Measurements from ENCODE around the gene ATG7.

The ATG7 gene

GRCh38 chr3:11465744-11466616 lies 193.8 kb downstream of the ATG7 start:
- Histone ChIP-seq H3K9ac (ENCODE audit: low read depth in 1 of 2, low read length in 2 of 2) (no peak overlapping the region), H3K4me3 (ENCODE audit: low read length in 2 of 2) (no peak overlapping the region), H3K27ac (ENCODE audit: low read depth in 2 of 2, low read length in 2 of 2) (peak overlapping the region; percentile 38 to 57)

GRCh38 chr3:11467875-11468274 lies 195.7 kb downstream of the ATG7 start:
- no peak overlapping the region for H3K27ac ChIP-seq (ENCODE audit: low read depth in 2 of 2, low read length in 2 of 2)
- H3K9me3 ChIP-seq (ENCODE audit: control insufficient read depth in 2 of 2, low read length in 2 of 2) = no peaks in the 10 kb centered on the region
- no peaks in the 10 kb centered on the region for H3K4me1 ChIP-seq (ENCODE audit: control insufficient read depth in 2 of 2, insufficient read depth in 2 of 2, low read length in 2 of 2)
- peaks cover 3 to 9% of the 10 kb centered on the region in 2 donors for H3K36me3 ChIP-seq (ENCODE audit: control insufficient read depth in 2 of 2, insufficient read depth in 2 of 2, low read length in 2 of 2)
- H3K4me3 ChIP-seq (ENCODE audit: low read length in 2 of 2) = no peak overlapping the region
- no peaks in the 10 kb centered on the region for H3K27me3 ChIP-seq (ENCODE audit: control insufficient read depth in 2 of 2, insufficient read depth in 2 of 2, low read length in 2 of 2)
- H3K9ac ChIP-seq (ENCODE audit: low read depth in 1 of 2, low read length in 2 of 2) = no peak overlapping the region

More at GRCh38 chr3:11465744-11466616, 193.8 kb downstream of the ATG7 start:
- no peaks in the 10 kb centered on the region for H3K4me1 ChIP-seq (ENCODE audit: control insufficient read depth in 2 of 2, insufficient read depth in 2 of 2, low read length in 2 of 2)
- peaks cover 3 to 9% of the 10 kb centered on the region in 2 donors for H3K36me3 ChIP-seq (ENCODE audit: control insufficient read depth in 2 of 2, insufficient read depth in 2 of 2, low read length in 2 of 2)
- no peaks in the 10 kb centered on the region for H3K27me3 ChIP-seq (ENCODE audit: control insufficient read depth in 2 of 2, insufficient read depth in 2 of 2, low read length in 2 of 2)
- no peaks in the 10 kb centered on the region for H3K9me3 ChIP-seq (ENCODE audit: control insufficient read depth in 2 of 2, low read length in 2 of 2)

GRCh38 chr3:11470031-11470853 lies 198.0 kb downstream of the ATG7 start:
- Histone ChIP-seq H3K36me3 (ENCODE audit: control insufficient read depth in 2 of 2, insufficient read depth in 2 of 2, low read length in 2 of 2) (peaks cover 3 to 9% of the 10 kb centered on the region in 2 donors), H3K27me3 (ENCODE audit: control insufficient read depth in 2 of 2, insufficient read depth in 2 of 2, low read length in 2 of 2) (no peaks in the 10 kb centered on the region), H3K4me1 (ENCODE audit: control insufficient read depth in 2 of 2, insufficient read depth in 2 of 2, low read length in 2 of 2) (no peaks in the 10 kb centered on the region), H3K9ac (ENCODE audit: low read depth in 1 of 2, low read length in 2 of 2) (no peak overlapping the region), H3K9me3 (ENCODE audit: control insufficient read depth in 2 of 2, low read length in 2 of 2) (no peaks in the 10 kb centered on the region), H3K4me3 (ENCODE audit: low read length in 2 of 2) (no peak overlapping the region), H3K27ac (ENCODE audit: low read depth in 2 of 2, low read length in 2 of 2) (no peak overlapping the region)

- no peaks in the 10 kb centered on the region for H3K27me3 ChIP-seq (ENCODE audit: control insufficient read depth in 2 of 2, insufficient read depth in 2 of 2, low read length in 2 of 2)
- H3K4me1 ChIP-seq (ENCODE audit: control insufficient read depth in 2 of 2, insufficient read depth in 2 of 2, low read length in 2 of 2) = peaks cover 5 to 9% of the 10 kb centered on the region in 2 donors
- no peaks in the 10 kb centered on the region for H3K36me3 ChIP-seq (ENCODE audit: control insufficient read depth in 2 of 2, insufficient read depth in 2 of 2, low read length in 2 of 2)
- H3K9ac ChIP-seq (ENCODE audit: low read depth in 1 of 2, low read length in 2 of 2) = no peak overlapping the region
- no peaks in the 10 kb centered on the region for H3K9me3 ChIP-seq (ENCODE audit: control insufficient read depth in 2 of 2, low read length in 2 of 2)
- H3K4me3 ChIP-seq (ENCODE audit: low read length in 2 of 2) = no peak overlapping the region
- H3K27ac ChIP-seq (ENCODE audit: low read depth in 2 of 2, low read length in 2 of 2) = no peak overlapping the region
Observed at GRCh38 chr3:11475324-11475723, 203.1 kb downstream of the ATG7 start.

GRCh38 chr3:11476735-11477144 lies 204.5 kb downstream of the ATG7 start:
- H3K36me3 ChIP-seq (ENCODE audit: control insufficient read depth in 2 of 2, insufficient read depth in 2 of 2, low read length in 2 of 2) = no peaks in the 10 kb centered on the region
- H3K4me1 ChIP-seq (ENCODE audit: control insufficient read depth in 2 of 2, insufficient read depth in 2 of 2, low read length in 2 of 2) = peaks cover 8 to 12% of the 10 kb centered on the region in 2 donors
- no peak overlapping the region for H3K4me3 ChIP-seq (ENCODE audit: low read length in 2 of 2)
- no peaks in the 10 kb centered on the region for H3K27me3 ChIP-seq (ENCODE audit: control insufficient read depth in 2 of 2, insufficient read depth in 2 of 2, low read length in 2 of 2)
- H3K9ac ChIP-seq (ENCODE audit: low read depth in 1 of 2, low read length in 2 of 2) = no peak overlapping the region
- H3K27ac ChIP-seq (ENCODE audit: low read depth in 2 of 2, low read length in 2 of 2) = no peak overlapping the region
- H3K9me3 ChIP-seq (ENCODE audit: control insufficient read depth in 2 of 2, low read length in 2 of 2) = no peaks in the 10 kb centered on the region

GRCh38 chr3:11477407-11477911 lies 205.3 kb downstream of the ATG7 start:
- Histone ChIP-seq H3K4me1 (ENCODE audit: control insufficient read depth in 2 of 2, insufficient read depth in 2 of 2, low read length in 2 of 2) (peaks cover 11 to 14% of the 10 kb centered on the region in 2 donors), H3K36me3 (ENCODE audit: control insufficient read depth in 2 of 2, insufficient read depth in 2 of 2, low read length in 2 of 2) (no peaks in the 10 kb centered on the region), H3K27me3 (ENCODE audit: control insufficient read depth in 2 of 2, insufficient read depth in 2 of 2, low read length in 2 of 2) (no peaks in the 10 kb centered on the region), H3K4me3 (ENCODE audit: low read length in 2 of 2) (no peak overlapping the region), H3K9ac (ENCODE audit: low read depth in 1 of 2, low read length in 2 of 2) (no peak overlapping the region), H3K27ac (ENCODE audit: low read depth in 2 of 2, low read length in 2 of 2) (peak overlapping the region; percentile 38 to 45), H3K9me3 (ENCODE audit: control insufficient read depth in 2 of 2, low read length in 2 of 2) (no peaks in the 10 kb centered on the region)

GRCh38 chr3:11478167-11478566 lies 206.0 kb downstream of the ATG7 start:
- no peak overlapping the region for H3K9ac ChIP-seq (ENCODE audit: low read depth in 1 of 2, low read length in 2 of 2)
- H3K9me3 ChIP-seq (ENCODE audit: control insufficient read depth in 2 of 2, low read length in 2 of 2) = no peaks in the 10 kb centered on the region
- peak overlapping the region in 1 of 2 donors; percentile 45 for H3K27ac ChIP-seq (ENCODE audit: low read depth in 2 of 2, low read length in 2 of 2)
- no peaks in the 10 kb centered on the region for H3K36me3 ChIP-seq (ENCODE audit: control insufficient read depth in 2 of 2, insufficient read depth in 2 of 2, low read length in 2 of 2)
- H3K4me1 ChIP-seq (ENCODE audit: control insufficient read depth in 2 of 2, insufficient read depth in 2 of 2, low read length in 2 of 2) = peaks cover 11 to 14% of the 10 kb centered on the region in 2 donors
- no peaks in the 10 kb centered on the region for H3K27me3 ChIP-seq (ENCODE audit: control insufficient read depth in 2 of 2, insufficient read depth in 2 of 2, low read length in 2 of 2)
- H3K4me3 ChIP-seq (ENCODE audit: low read length in 2 of 2) = no peak overlapping the region

- Histone ChIP-seq H3K4me1 (ENCODE audit: control insufficient read depth in 2 of 2, insufficient read depth in 2 of 2, low read length in 2 of 2) (peaks cover 11 to 14% of the 10 kb centered on the region in 2 donors), H3K4me3 (ENCODE audit: low read length in 2 of 2) (no peak overlapping the region), H3K9ac (ENCODE audit: low read depth in 1 of 2, low read length in 2 of 2) (no peak overlapping the region), H3K36me3 (ENCODE audit: control insufficient read depth in 2 of 2, insufficient read depth in 2 of 2, low read length in 2 of 2) (no peaks in the 10 kb centered on the region), H3K27me3 (ENCODE audit: control insufficient read depth in 2 of 2, insufficient read depth in 2 of 2, low read length in 2 of 2) (no peaks in the 10 kb centered on the region), H3K27ac (ENCODE audit: low read depth in 2 of 2, low read length in 2 of 2) (no peak overlapping the region), H3K9me3 (ENCODE audit: control insufficient read depth in 2 of 2, low read length in 2 of 2) (no peaks in the 10 kb centered on the region)
Observed at GRCh38 chr3:11479221-11479620, 207.0 kb downstream of the ATG7 start.

- Histone ChIP-seq H3K9me3 (ENCODE audit: control insufficient read depth in 2 of 2, low read length in 2 of 2) (no peaks in the 10 kb centered on the region), H3K27me3 (ENCODE audit: control insufficient read depth in 2 of 2, insufficient read depth in 2 of 2, low read length in 2 of 2) (no peaks in the 10 kb centered on the region), H3K4me1 (ENCODE audit: control insufficient read depth in 2 of 2, insufficient read depth in 2 of 2, low read length in 2 of 2) (peaks cover 11 to 14% of the 10 kb centered on the region in 2 donors), H3K27ac (ENCODE audit: low read depth in 2 of 2, low read length in 2 of 2) (no peak overlapping the region), H3K4me3 (ENCODE audit: low read length in 2 of 2) (no peak overlapping the region), H3K9ac (ENCODE audit: low read depth in 1 of 2, low read length in 2 of 2) (no peak overlapping the region), H3K36me3 (ENCODE audit: control insufficient read depth in 2 of 2, insufficient read depth in 2 of 2, low read length in 2 of 2) (no peaks in the 10 kb centered on the region)
Observed at GRCh38 chr3:11480663-11481298, 208.6 kb downstream of the ATG7 start.

All from mucosa of rectum (tissue), 2 donors.